Karpas-422 (cell line): ENCODE measurements around the gene MYOCD. TPM values are rescaled to one million over a fixed set of nuclear protein-coding genes. Genes with fewer than 3 reads are reported as not detected.

Experiments used
- DNase-seq: peaks from one replicate; pipeline ENCODE4 v3.0.0-alpha.2; 2015
- H2AFZ ChIP-seq: fragments of 200-600 bp; sonication (generic); 2 replicates; pipeline ENCODE4 v1.6.1; 2014; ENCODE audit warnings: antibody characterized with exemption, low read length, mixed read lengths
- H3K27ac ChIP-seq: fragments of 200-600 bp; sonication (generic); 2 replicates; pipeline ENCODE4 v1.5.1; 2014; ENCODE audit warnings: mild to moderate bottlenecking, low read length, moderate library complexity
- H3K27me3 ChIP-seq: fragments of 200-600 bp; sonication (generic); 2 replicates; pipeline ENCODE4 v1.6.1; 2014; ENCODE audit warnings: low read length, mixed read lengths
- H3K36me3 ChIP-seq: fragments of 200-600 bp; sonication (generic); 2 replicates; pipeline ENCODE4 v1.6.1; 2014; ENCODE audit warnings: low read length, mixed read lengths; ENCODE audit not compliant: insufficient read depth
- H3K4me1 ChIP-seq: fragments of 200-600 bp; sonication (generic); 2 replicates; pipeline ENCODE4 v1.6.1; 2014; ENCODE audit warnings: mild to moderate bottlenecking, low read length, mixed read lengths
- H3K4me2 ChIP-seq: fragments of 200-600 bp; sonication (generic); 2 replicates; pipeline ENCODE4 v1.6.1; 2014; ENCODE audit warnings: low read length, low read depth, mild to moderate bottlenecking; ENCODE audit not compliant: poor library complexity, severe bottlenecking
- H3K4me3 ChIP-seq: fragments of 200-600 bp; sonication (generic); 2 replicates; pipeline ENCODE4 v1.5.1; 2014; ENCODE audit warnings: mild to moderate bottlenecking, antibody characterized with exemption, low read length, mixed read lengths
- H3K79me2 ChIP-seq: fragments of 200-600 bp; sonication (generic); 2 replicates; pipeline ENCODE4 v1.6.1; 2014; ENCODE audit warnings: mild to moderate bottlenecking, low read length, mixed read lengths
- H3K9ac ChIP-seq: fragments of 200-600 bp; sonication (generic); 2 replicates; pipeline ENCODE4 v1.6.0; 2014; ENCODE audit warnings: low read length
- H3K9me2 ChIP-seq: fragments of 200-600 bp; sonication (generic), shearing (Covaris generic); replicated peaks from 2 replicates; pipeline ENCODE4 v1.6.0; 2014; ENCODE audit warnings: mild to moderate bottlenecking, low read length, moderate library complexity; ENCODE audit not compliant: insufficient read depth
- H3K9me3 ChIP-seq: fragments of 300-700, 200-600 bp; sonication (generic); 2 replicates; pipeline ENCODE4 v1.6.1; 2014; ENCODE audit warnings: low read length, mixed read lengths
- H4K20me1 ChIP-seq: fragments of 200-600 bp; sonication (generic); 2 replicates; pipeline ENCODE4 v1.6.1; 2014; ENCODE audit warnings: mild to moderate bottlenecking, antibody characterized with exemption, low read length, low read depth; ENCODE audit not compliant: insufficient read depth
- total RNA-seq: library from RNA; depleted of rRNA; stranded (reverse); fragments of >200 nt; shearing (Covaris generic); gene quantifications from 2 replicates; pipeline ENCODE4 v1.2.3, GENCODE V29; 2014; ENCODE audit warnings: low replicate concordance

Gene MYOCD
- total RNA-seq, 1 experiment from 2014 or later = not detected

GRCh38 chr17:12637015-12637414, 28.7 kb upstream of the MYOCD start:
- H3K9ac ChIP-seq = no peak overlapping the region
- H3K27ac ChIP-seq = no peak overlapping the region
- DNase-seq = peak; percentile 15
- H2AFZ ChIP-seq = no peak overlapping the region
- H3K4me2 ChIP-seq = no peak overlapping the region
- H4K20me1 ChIP-seq = no peaks in the 10 kb centered on the region
- H3K4me3 ChIP-seq = no peak overlapping the region
- no peaks in the 10 kb centered on the region for H3K9me2 ChIP-seq
- H3K4me1 ChIP-seq = no peaks in the 10 kb centered on the region; the same call in 1 of the 2 replicates
- H3K36me3 ChIP-seq = no peaks in the 10 kb centered on the region
- no peaks in the 10 kb centered on the region for H3K79me2 ChIP-seq
- no peaks in the 10 kb centered on the region for H3K27me3 ChIP-seq
- no peaks in the 10 kb centered on the region for H3K9me3 ChIP-seq

GRCh38 chr17:12637745-12638651, 27.7 kb upstream of the MYOCD start:
- no peak overlapping the region for H3K4me2 ChIP-seq
- no peak overlapping the region for H3K9ac ChIP-seq
- H3K9me3 ChIP-seq = no peaks in the 10 kb centered on the region
- H3K27me3 ChIP-seq = no peaks in the 10 kb centered on the region
- H4K20me1 ChIP-seq = no peaks in the 10 kb centered on the region
- peak; percentile 42 for DNase-seq
- H3K79me2 ChIP-seq = no peaks in the 10 kb centered on the region
- H3K9me2 ChIP-seq = no peaks in the 10 kb centered on the region
- no peaks in the 10 kb centered on the region for H3K36me3 ChIP-seq
- H2AFZ ChIP-seq = no peak overlapping the region
- H3K4me3 ChIP-seq = no peak overlapping the region
- no peak overlapping the region for H3K27ac ChIP-seq
- no peaks in the 10 kb centered on the region; the same call in 1 of the 2 replicates for H3K4me1 ChIP-seq

- Histone ChIP-seq H3K9me3 (no peaks in the 10 kb centered on the region), H3K9me2 (no peaks in the 10 kb centered on the region), H3K27me3 (no peaks in the 10 kb centered on the region), H3K4me3 (no peak overlapping the region), H4K20me1 (no peaks in the 10 kb centered on the region), H2AFZ (no peak overlapping the region), H3K27ac (no peak overlapping the region), H3K9ac (no peak overlapping the region), H3K4me2 (no peak overlapping the region), H3K79me2 (no peaks in the 10 kb centered on the region), H3K36me3 (no peaks in the 10 kb centered on the region), H3K4me1 (no peaks in the 10 kb centered on the region; the same call in 1 of the 2 replicates)
- peak; percentile 40 for DNase-seq
Measured at GRCh38 chr17:12640364-12640763, 25.3 kb upstream of the MYOCD start.

GRCh38 chr17:12641084-12641483, 24.6 kb upstream of the MYOCD start:
- Histone ChIP-seq H3K9me3 (no peaks in the 10 kb centered on the region), H3K4me1 (no peaks in the 10 kb centered on the region; the same call in 1 of the 2 replicates), H3K4me2 (no peak overlapping the region), H2AFZ (no peak overlapping the region), H3K27ac (no peak overlapping the region), H4K20me1 (no peaks in the 10 kb centered on the region), H3K79me2 (no peaks in the 10 kb centered on the region), H3K9ac (no peak overlapping the region), H3K9me2 (no peaks in the 10 kb centered on the region), H3K27me3 (no peaks in the 10 kb centered on the region), H3K36me3 (no peaks in the 10 kb centered on the region), H3K4me3 (no peak overlapping the region)
- DNase-seq = no peak

- Histone ChIP-seq H3K9ac (no peak overlapping the region), H2AFZ (no peak overlapping the region), H3K36me3 (no peaks in the 10 kb centered on the region)
Measured at GRCh38 chr17:12642034-12642433, 23.7 kb upstream of the MYOCD start.

GRCh38 chr17:12643822-12644221, 21.9 kb upstream of the MYOCD start:
- no peak overlapping the region for H2AFZ ChIP-seq
- no peak overlapping the region for H3K9ac ChIP-seq
- no peak overlapping the region for H3K4me2 ChIP-seq
- H4K20me1 ChIP-seq = no peaks in the 10 kb centered on the region
- H3K27me3 ChIP-seq = no peaks in the 10 kb centered on the region
- no peaks in the 10 kb centered on the region for H3K36me3 ChIP-seq
- no peaks in the 10 kb centered on the region for H3K4me1 ChIP-seq
- no peaks in the 10 kb centered on the region for H3K79me2 ChIP-seq
- H3K9me2 ChIP-seq = no peaks in the 10 kb centered on the region
- H3K27ac ChIP-seq = no peak overlapping the region
- DNase-seq = no peak
- H3K9me3 ChIP-seq = no peaks in the 10 kb centered on the region
- no peak overlapping the region for H3K4me3 ChIP-seq

More at GRCh38 chr17:12642034-12642433, 23.7 kb upstream of the MYOCD start:
- H3K27me3 ChIP-seq = no peaks in the 10 kb centered on the region
- H3K9me3 ChIP-seq = no peaks in the 10 kb centered on the region
- no peak overlapping the region for H3K27ac ChIP-seq
- H3K4me2 ChIP-seq = no peak overlapping the region
- no peaks in the 10 kb centered on the region for H3K79me2 ChIP-seq
- H3K4me3 ChIP-seq = no peak overlapping the region
- no peaks in the 10 kb centered on the region for H4K20me1 ChIP-seq
- H3K4me1 ChIP-seq = no peaks in the 10 kb centered on the region; the same call in 1 of the 2 replicates
- no peaks in the 10 kb centered on the region for H3K9me2 ChIP-seq
- DNase-seq = peak; percentile 33

- Histone ChIP-seq H3K4me2 (no peak overlapping the region), H3K27me3 (no peaks in the 10 kb centered on the region), H3K4me3 (no peak overlapping the region), H3K4me1 (no peaks in the 10 kb centered on the region), H3K9me3 (no peaks in the 10 kb centered on the region), H3K27ac (no peak overlapping the region), H4K20me1 (no peaks in the 10 kb centered on the region), H3K9ac (no peak overlapping the region), H3K36me3 (no peaks in the 10 kb centered on the region), H3K9me2 (no peaks in the 10 kb centered on the region), H3K79me2 (no peaks in the 10 kb centered on the region), H2AFZ (no peak overlapping the region)
- peak; percentile 11 for DNase-seq
Measured at GRCh38 chr17:12644623-12645022, 21.1 kb upstream of the MYOCD start.

GRCh38 chr17:12646761-12647422, 18.8 kb upstream of the MYOCD start:
- H3K27me3 ChIP-seq = no peaks in the 10 kb centered on the region

More at GRCh38 chr17:12646761-12647422, 18.8 kb upstream of the MYOCD start:
- H3K9ac ChIP-seq = no peak overlapping the region
- H2AFZ ChIP-seq = no peak overlapping the region
- H3K36me3 ChIP-seq = no peaks in the 10 kb centered on the region
- H3K4me2 ChIP-seq = no peak overlapping the region
- H3K4me3 ChIP-seq = no peak overlapping the region
- H3K9me2 ChIP-seq = no peaks in the 10 kb centered on the region
- no peaks in the 10 kb centered on the region for H3K4me1 ChIP-seq
- no peaks in the 10 kb centered on the region for H3K79me2 ChIP-seq
- no peaks in the 10 kb centered on the region for H4K20me1 ChIP-seq
- no peaks in the 10 kb centered on the region for H3K9me3 ChIP-seq
- no peak for DNase-seq
- no peak overlapping the region for H3K27ac ChIP-seq
